GM12878 (cell line): Measurements from ENCODE around the gene RCN2. TPM values are rescaled to one million over a fixed set of nuclear protein-coding genes. Genes with fewer than 3 reads are reported as not detected.

ENCODE experiments used
- ATAC-seq: fragments of 200-7000 bp; cut with Tn5 transposase; 3 replicates; pipeline ENCODE4 v1.9.1; 2020; ENCODE audit warnings: mild to moderate bottlenecking, moderate library complexity
- BruUV-seq: library from RNA; stranded (reverse); fragments of 400-500 nt; replicated peaks from 2 replicates; lab custom pipeline; 2021; lab: Mats Ljungman, UMichigan
- CTCF ChIA-PET: fragments of 300-600 bp; sonication (Branson Sonifier 250); formaldehyde crosslinking; extraction: SDS; loops from one replicate; lab custom pipeline; 2021; ENCODE audit warnings: inconsistent platforms; lab: Yijun Ruan, JAX
- POLR2A ChIA-PET: fragments of 350-600 bp; formaldehyde crosslinking; extraction: SDS; loops from one replicate; lab custom pipeline; 2021; ENCODE audit warnings: inconsistent platforms; lab: Charles Lee
- RAD21 ChIA-PET: fragments of 300-600 bp; sonication (Branson Sonifier 250); formaldehyde crosslinking; loops from one replicate; lab custom pipeline; 2023; ENCODE audit warnings: antibody characterized with exemption; ENCODE audit not compliant: unreplicated experiment; lab: Charles Lee
- SMC1A ChIA-PET: fragments of 300-600 bp; sonication (Branson Sonifier 250); formaldehyde crosslinking; loops from one replicate; lab custom pipeline; 2023; ENCODE audit not compliant: unreplicated experiment, uncharacterized antibody; lab: Charles Lee
- DNase-seq: peaks from one replicate; pipeline ENCODE4 v3.0.0-alpha.2; 2011; ENCODE audit warnings: low read depth, low spot score
- FAIRE-seq: peaks from 3 replicates; lab custom pipeline; 2011; peaks lifted over from hg19 to GRCh38; lab: Jason Lieb, UNC
- H2AFZ ChIP-seq: 2 replicates; pipeline ENCODE4 v1.6.0; 2011; ENCODE audit warnings: low read depth, low read length, control low read depth; ENCODE audit not compliant: control insufficient read depth
- H3K27ac ChIP-seq: 2 replicates; pipeline ENCODE4 v1.5.1; 2011; ENCODE audit warnings: control low read depth; ENCODE audit not compliant: control insufficient read depth, insufficient read depth
- H3K27me3 ChIP-seq, 2 experiments: replicated peaks in 1 of 2; 2 replicates each; pipeline versions ENCODE4 v1.6.0 to v1.6.1; 2011; ENCODE audit warnings: low read length in 1 of 2; ENCODE audit not compliant: control insufficient read depth in 2 of 2, insufficient read depth in 2 of 2
- H3K36me3 ChIP-seq, 2 experiments: 2 replicates each; pipeline ENCODE4 v1.5.1; 2011; ENCODE audit warnings: low read length in 1 of 2; ENCODE audit not compliant: control insufficient read depth in 2 of 2, insufficient read depth in 2 of 2
- H3K4me1 ChIP-seq: 2 replicates; pipeline ENCODE4 v1.6.1; 2011; ENCODE audit warnings: mild to moderate bottlenecking, low read length, moderate library complexity, mixed read lengths; ENCODE audit not compliant: control insufficient read depth, insufficient read depth
- H3K4me2 ChIP-seq: 2 replicates; pipeline ENCODE4 v1.6.0; 2011; ENCODE audit warnings: control low read depth; ENCODE audit not compliant: control insufficient read depth, insufficient read depth
- H3K4me3 ChIP-seq: fragments of 200-600 bp; sonication (generic); 2 replicates; pipeline ENCODE4 v1.5.1; 2016
- H3K79me2 ChIP-seq: 2 replicates; pipeline ENCODE4 v1.6.0; 2011; ENCODE audit warnings: low read length; ENCODE audit not compliant: control insufficient read depth, insufficient read depth
- H3K9ac ChIP-seq: 2 replicates; pipeline ENCODE4 v1.8.0; 2011; ENCODE audit warnings: low read length, control low read depth, mixed read lengths; ENCODE audit not compliant: control insufficient read depth, insufficient read depth
- H3K9me3 ChIP-seq: replicated peaks from 3 replicates; pipeline ENCODE4 v1.5.1; 2011; ENCODE audit warnings: mild to moderate bottlenecking, low read length; ENCODE audit not compliant: control insufficient read depth, insufficient read depth
- H4K20me1 ChIP-seq: 2 replicates; pipeline ENCODE4 v1.6.0; 2011; ENCODE audit not compliant: control insufficient read depth, insufficient read depth
- ATF7 ChIP-seq: fragments of 450-650 bp; IDR thresholded peaks from 2 replicates; pipeline ENCODE4 v1.6.1; 2016; ENCODE audit warnings: low read depth, mild to moderate bottlenecking
- BCL11A ChIP-seq: IDR thresholded peaks from 2 replicates; pipeline ENCODE4 v1.6.1; 2011; ENCODE audit warnings: low read depth, low read length
- BHLHE40 ChIP-seq, 2 experiments: fragments of 450-650 bp in 1 of 2; IDR thresholded peaks; 2 replicates each; pipeline ENCODE4 v1.6.1; 2011 to 2017; ENCODE audit warnings: low read depth in 2 of 2, borderline replicate concordance in 1 of 2, improper control_type of control experiment in 1 of 2, low read length in 1 of 2, mild to moderate bottlenecking in 1 of 2
- CBX5 ChIP-seq: sonication (generic); IDR thresholded peaks from 2 replicates; pipeline ENCODE4 v1.6.1; 2016; ENCODE audit warnings: low read depth, moderate library complexity, mild to moderate bottlenecking, inconsistent platforms
- EED ChIP-seq: sonication (generic); IDR thresholded peaks from 2 replicates; pipeline ENCODE4 v1.6.1; 2016; ENCODE audit warnings: antibody characterized with exemption, low read depth
- ETV6 ChIP-seq, 2 experiments: fragments of 450-650 bp in 1 of 2; IDR thresholded peaks in 1 of 2; conservative IDR thresholded peaks in 1 of 2; 2 replicates each; pipeline ENCODE4 v1.6.1; 2014; ENCODE audit warnings: antibody characterized with exemption in 1 of 2, borderline replicate concordance in 1 of 2, low read depth in 1 of 2, mild to moderate bottlenecking in 1 of 2, moderate library complexity in 1 of 2
- HSF1 ChIP-seq: fragments of 150-350 bp; IDR thresholded peaks from 2 replicates; pipeline ENCODE4 v1.6.1; 2014; ENCODE audit warnings: mild to moderate bottlenecking, low read depth, low read length
- IKZF1 ChIP-seq: fragments of 450-650 bp; conservative IDR thresholded peaks from 2 replicates; pipeline ENCODE4 v1.6.1; 2017; ENCODE audit warnings: antibody characterized with exemption, mild to moderate bottlenecking
- IRF3 ChIP-seq: fragments of 450-650 bp; IDR thresholded peaks from 2 replicates; pipeline ENCODE4 v1.6.1; 2014; ENCODE audit warnings: mild to moderate bottlenecking
- JUNB ChIP-seq: IDR thresholded peaks from 2 replicates; pipeline ENCODE4 v1.6.1; 2016; ENCODE audit warnings: antibody characterized with exemption, mild to moderate bottlenecking
- KAT2A ChIP-seq: conservative IDR thresholded peaks from 2 replicates; pipeline ENCODE4 v1.6.1; 2011; ENCODE audit warnings: low read depth, low read length; ENCODE audit not compliant: control insufficient read depth
- NFIC ChIP-seq: IDR thresholded peaks from 2 replicates; pipeline ENCODE4 v1.6.1; 2012; ENCODE audit warnings: low read depth, mild to moderate bottlenecking, inconsistent platforms, low read length, moderate library complexity
- PAX5 ChIP-seq: IDR thresholded peaks from 2 replicates; pipeline ENCODE4 v1.6.1; 2011; ENCODE audit warnings: low read depth, low read length, borderline replicate concordance
- PAX8 ChIP-seq: fragments of 450-650 bp; IDR thresholded peaks from 2 replicates; pipeline ENCODE4 v1.6.1; 2017; ENCODE audit warnings: mild to moderate bottlenecking, moderate library complexity
- PKNOX1 ChIP-seq: fragments of 450-650 bp; IDR thresholded peaks from 2 replicates; pipeline ENCODE4 v1.6.1; 2016; ENCODE audit warnings: mild to moderate bottlenecking
- RELA ChIP-seq: fragments of 450-650 bp; IDR thresholded peaks from 2 replicates; pipeline ENCODE4 v1.8.0; 2014; ENCODE audit warnings: borderline replicate concordance; ENCODE audit not compliant: partially characterized antibody
- RUNX3 ChIP-seq: IDR thresholded peaks from 2 replicates; pipeline ENCODE4 v1.6.1; 2012; ENCODE audit warnings: low read length, inconsistent platforms
- SREBF1 ChIP-seq: IDR thresholded peaks from 2 replicates; pipeline ENCODE4 v1.6.1; 2012; ENCODE audit warnings: mild to moderate bottlenecking, low read length
- TCF3 ChIP-seq: IDR thresholded peaks from 2 replicates; pipeline ENCODE4 v1.6.1; 2012; ENCODE audit warnings: low read depth, mild to moderate bottlenecking, low read length, borderline replicate concordance; ENCODE audit not compliant: insufficient read depth
- TCF7 ChIP-seq: IDR thresholded peaks from 2 replicates; pipeline ENCODE4 v1.6.1; 2014; ENCODE audit warnings: antibody characterized with exemption, borderline replicate concordance
- ZBED1 ChIP-seq: IDR thresholded peaks from 2 replicates; pipeline ENCODE4 v1.6.1; 2016; ENCODE audit warnings: borderline replicate concordance
- ZNF217 ChIP-seq: fragments of 450-650 bp; IDR thresholded peaks from 2 replicates; pipeline ENCODE4 v1.6.1; 2017; ENCODE audit warnings: antibody characterized with exemption, mild to moderate bottlenecking
- WGBS: methylation state at CpG from one replicate; pipeline ENCODE4 v1.1.6; 2016; ENCODE audit warnings: low lambda C conversion rate; ENCODE audit not compliant: insufficient replicate concordance, insufficient coverage; ENCODE audit errors: missing lambda C conversion rate; 5-methylcytosine and 5-hydroxymethylcytosine counted together
- in situ Hi-C: fragments of 300-500 bp; cut with MboI; formaldehyde crosslinking; loops from 9 replicates; pipeline ENCODE4 v1.14.3; 2018; ENCODE audit warnings: mixed read lengths
- intact Hi-C: fragments of 100-400 bp; cut with micrococcal nuclease; formaldehyde crosslinking; loops from one replicate; pipeline ENCODE4 v1.14.2; 2022; ENCODE audit not compliant: unreplicated experiment
- polyA plus RNA-seq, 11 experiments: library from polyadenylated mRNA; depleted of rRNA in 4 of 11; unstranded in 6 of 11; stranded (reverse) in 5 of 11; fragments of >200 nt; fragmentation: Nextera tagmentation in 4 of 11; fragmentation: Illumina TruSeq in 1 of 11; extraction: Ambion mirVana in 4 of 11; extraction: Trizol in 1 of 11; gene quantifications; 1 replicate in 1 of 11; 2 replicates in 10 of 11; pipeline versions ENCODE4 v1.2.1 to v1.2.3, GENCODE V29; 2011 to 2016; ENCODE audit warnings: inconsistent platforms in 2 of 11, missing spikeins in 2 of 11, low read depth in 1 of 11
- total RNA-seq, 4 experiments: library from RNA; depleted of rRNA in 3 of 4; stranded (reverse); fragments of >200 nt in 3 of 4; fragmentation: Illumina TruSeq in 1 of 4; extraction: Trizol in 1 of 4; gene quantifications; 2 replicates each; pipeline versions ENCODE4 v1.2.1 to v1.2.3, GENCODE V29; 2013 to 2021

The RCN2 gene
- total and polyA plus RNA-seq, 10 of the 15 experiments (the other 5 are each of a cell fraction or from before 2014, with no cell fraction given), result 4.9 to 41.0 (median 12.9) TPM

- WGBS, result 8% methylated on average over 2 of the region's 2 CpGs
- Histone ChIP-seq H3K36me3 (peaks cover 0 to 8% of the 10 kb centered on the region in 2 experiments; a peak in 1 of 4 replicates), H3K4me1 (peaks cover 14% of the 10 kb centered on the region), H2AFZ (no peak overlapping the region), H3K9ac (no peak overlapping the region), H3K79me2 (peaks cover 6% of the 10 kb centered on the region), H4K20me1 (no peaks in the 10 kb centered on the region), H3K4me3 (no peak overlapping the region), H3K9me3 (no peaks in the 10 kb centered on the region), H3K27ac (no peak overlapping the region), H3K27me3 (no peaks in the 10 kb centered on the region), H3K4me2 (peak overlapping the region; percentile 3; the same call in 1 of the 2 replicates)
- FAIRE-seq (peak; percentile 70), DNase-seq (peak; percentile 72), ATAC-seq (peak; percentile 52)
- in situ Hi-C loops (no loop called here), intact Hi-C loops (no loop called here)
- ChIA-PET SMC1A (interaction anchor here (1.0 to 1.8 kb wide), 8 partner anchors 10 to 243 kb away, joined by 3 to 8 read pairs (median 3); partner anchors contain the start of gene SCAPER), RAD21 (interaction anchor here (1.0 to 1.4 kb wide), 2 partner anchors 604 to 608 kb away, joined by 3 to 4 read pairs; no protein-coding TSS in a partner anchor), CTCF (interaction anchor here (1.7 kb wide), 1 partner anchor 11 kb away, joined by 7 read pairs; no protein-coding TSS in a partner anchor), POLR2A (interaction anchor here (0.7 kb wide), 1 partner anchor 755 kb away, joined by 3 read pairs; no protein-coding TSS in a partner anchor)
- no TSS peak for BruUV-seq
- TF ChIP-seq IRF3, result no peak
- TF ChIP-seq TCF7, result peak; percentile 93
- no peak for TF ChIP-seq KAT2A
- TF ChIP-seq NFIC, result peak; percentile 73
- peak; percentile 72 for TF ChIP-seq RUNX3
- TF ChIP-seq BCL11A, result 0 out of 2 replicates have a peak, but pooled peaks have one; percentile 23
- no peak for TF ChIP-seq CBX5
- 0 out of 2 replicates have a peak, but pooled peaks have one; percentile 10 for TF ChIP-seq SREBF1
- TF ChIP-seq PAX8, result peak; percentile 92; the same call in 1 of the 2 replicates
- TF ChIP-seq TCF3, result no peak
- TF ChIP-seq ETV6 (conservative IDR thresholded peaks at IDR 0.05 in 1 of 2, IDR thresholded peaks at IDR 0.05 in 1 of 2; ENCODE audit: borderline replicate concordance in 1 of 2, low read depth in 1 of 2), result 0 out of 4 replicates have a peak, but pooled peaks of 1 of the 2 experiments have one; percentile 42
- TF ChIP-seq RELA, result peak; percentile 42
- peak; percentile 98 for TF ChIP-seq PAX5
- 0 out of 2 replicates have a peak, but pooled peaks have one; percentile 43 for TF ChIP-seq ZBED1
- peak; percentile 35; the same call in 1 of the 2 replicates for TF ChIP-seq EED
- TF ChIP-seq JUNB, result 0 out of 2 replicates have a peak, but pooled peaks have one; percentile 38
- TF ChIP-seq IKZF1, result 0 out of 2 replicates have a peak, but pooled peaks have one; percentile 30
- TF ChIP-seq PKNOX1, result peak; percentile 42; the same call in 1 of the 2 replicates
- peak in 1 of 2 experiments; percentile 51; a peak in 1 of 4 replicates for TF ChIP-seq BHLHE40 (IDR thresholded peaks at IDR 0.05; ENCODE audit: borderline replicate concordance in 1 of 2, low read depth in 2 of 2, low read length in 1 of 2)
- no peak for TF ChIP-seq HSF1
- peak; percentile 93 for TF ChIP-seq ZNF217
- TF ChIP-seq ATF7, result peak; percentile 78
Measured at GRCh38 chr15:76935620-76936019, 4.1 kb downstream of the RCN2 start.
